Astrocyte (in vitro differentiated cells and primary cell): ENCODE measurements around the gene MCAT. TPM values are rescaled to one million over a fixed set of nuclear protein-coding genes. Genes with fewer than 3 reads are reported as not detected.

Source experiments
- DNase-seq: peaks from one replicate; pipeline ENCODE4 v3.0.0-alpha.2; 2010; ENCODE audit warnings: low read depth
- FAIRE-seq: peaks from 2 replicates; lab custom pipeline; 2011; peaks lifted over from hg19 to GRCh38; lab: Jason Lieb, UNC
- H2AFZ ChIP-seq: 2 replicates; pipeline ENCODE4 v1.6.0; 2012; ENCODE audit warnings: low read depth, low read length, inconsistent platforms
- H3K27ac ChIP-seq: 2 replicates; pipeline ENCODE4 v1.5.1; 2011; ENCODE audit warnings: low read depth, low read length, inconsistent platforms
- H3K27me3 ChIP-seq: 2 replicates; pipeline ENCODE4 v1.6.0; 2011; ENCODE audit warnings: low read length, inconsistent platforms; ENCODE audit not compliant: insufficient read depth
- H3K36me3 ChIP-seq: 2 replicates; pipeline ENCODE4 v1.5.1; 2011; ENCODE audit warnings: low read length, inconsistent platforms; ENCODE audit not compliant: insufficient read depth
- H3K4me1 ChIP-seq: 2 replicates; pipeline ENCODE4 v1.5.1; 2011; ENCODE audit warnings: low read length, inconsistent platforms; ENCODE audit not compliant: insufficient read depth
- H3K4me2 ChIP-seq: 2 replicates; pipeline ENCODE4 v1.6.0; 2012; ENCODE audit warnings: low read length, inconsistent platforms
- H3K4me3 ChIP-seq: 2 replicates; pipeline ENCODE4 v1.5.1; 2011; ENCODE audit warnings: low read depth, mild to moderate bottlenecking, low read length, inconsistent platforms; ENCODE audit not compliant: insufficient read depth
- H3K79me2 ChIP-seq: 2 replicates; pipeline ENCODE4 v1.6.0; 2012; ENCODE audit warnings: mild to moderate bottlenecking, low read length, inconsistent platforms; ENCODE audit not compliant: insufficient read depth
- H3K9ac ChIP-seq: 2 replicates; pipeline ENCODE4 v1.6.0; 2012; ENCODE audit warnings: mild to moderate bottlenecking, low read length, inconsistent platforms
- H3K9me3 ChIP-seq: 2 replicates; pipeline ENCODE4 v1.5.1; 2012; ENCODE audit warnings: low read depth, mild to moderate bottlenecking, low read length, inconsistent platforms; ENCODE audit not compliant: insufficient read depth
- H4K20me1 ChIP-seq: 2 replicates; pipeline ENCODE4 v1.6.0; 2012; ENCODE audit warnings: low read length, inconsistent platforms; ENCODE audit not compliant: insufficient read depth
- H3K27ac Mint-ChIP-seq: one replicate; pipeline ENCODE4 v1.8.0; 2021; ENCODE audit warnings: mild to moderate bottlenecking, mixed read lengths; ENCODE audit not compliant: unreplicated experiment
- H3K27me3 Mint-ChIP-seq: one replicate; pipeline ENCODE4 v1.8.0; 2021; ENCODE audit warnings: low read depth, mixed read lengths; ENCODE audit not compliant: unreplicated experiment
- H3K36me3 Mint-ChIP-seq: one replicate; pipeline ENCODE4 v1.8.0; 2021; ENCODE audit warnings: low read depth, mixed read lengths; ENCODE audit not compliant: unreplicated experiment
- H3K4me1 Mint-ChIP-seq: one replicate; pipeline ENCODE4 v1.8.0; 2021; ENCODE audit warnings: low read depth, mixed read lengths; ENCODE audit not compliant: unreplicated experiment
- H3K4me3 Mint-ChIP-seq: one replicate; pipeline ENCODE4 v1.8.0; 2021; ENCODE audit warnings: mild to moderate bottlenecking, moderate library complexity, mixed read lengths; ENCODE audit not compliant: unreplicated experiment
- H3K9me3 Mint-ChIP-seq: one replicate; pipeline ENCODE4 v1.8.0; 2021; ENCODE audit warnings: mild to moderate bottlenecking, mixed read lengths; ENCODE audit not compliant: unreplicated experiment
- CTCF ChIP-seq: IDR thresholded peaks from 2 replicates; pipeline ENCODE4 v1.5.1; 2011; ENCODE audit warnings: low read depth, mild to moderate bottlenecking, inconsistent platforms, low read length, moderate library complexity; ENCODE audit not compliant: insufficient read depth
- EZH2 ChIP-seq: IDR thresholded peaks from 2 replicates; pipeline ENCODE4 v1.6.1; 2012; ENCODE audit warnings: mild to moderate bottlenecking, low read length, inconsistent platforms; ENCODE audit not compliant: insufficient read depth
- total RNA-seq: library from RNA; stranded (reverse); gene quantifications from 2 replicates; pipeline ENCODE4 v1.2.1, GENCODE V29; 2021

Gene MCAT
- total RNA-seq, 1 donor from 2014 or later, result 15.1 TPM

DNA sequence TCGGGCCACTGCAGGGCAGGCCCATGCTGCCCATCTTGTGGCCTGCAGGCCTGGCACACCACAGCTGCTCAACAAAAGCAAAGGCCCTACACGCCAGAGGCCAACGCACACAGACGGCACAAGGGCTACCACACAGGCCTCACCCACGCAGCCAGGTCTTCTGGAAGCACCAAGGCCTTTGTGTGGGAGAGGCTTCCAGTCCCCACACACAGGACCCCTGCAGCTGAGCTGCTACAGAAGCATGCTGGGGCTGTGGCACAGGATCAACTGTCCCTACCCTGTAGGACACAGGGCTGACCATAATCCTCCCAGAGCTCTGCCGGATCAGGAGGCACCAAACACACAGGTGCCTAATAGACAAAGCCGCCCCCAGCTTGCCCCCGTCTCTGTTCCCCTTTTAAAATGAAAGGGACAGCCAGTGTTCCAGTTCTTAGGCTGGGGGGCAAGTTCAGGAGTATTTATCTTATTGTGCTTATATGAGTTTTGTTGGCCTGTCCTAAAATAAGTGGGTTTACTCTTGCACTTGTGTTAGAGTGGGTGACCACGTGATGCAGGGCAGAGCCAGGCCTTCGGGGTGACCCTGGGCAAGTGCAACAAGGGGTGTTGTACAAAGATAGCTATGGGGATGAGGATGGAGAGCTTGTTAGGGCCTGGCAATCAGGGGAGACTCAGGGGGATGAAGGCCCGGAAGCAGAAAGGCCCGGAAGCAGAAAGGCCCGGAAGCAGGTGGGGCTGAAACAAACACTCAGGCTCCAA is 38.3 kb upstream of the MCAT start:
- no peak overlapping the region for H3K4me3 ChIP-seq
- Mint-ChIP-seq H3K27me3 (no peaks in the 10 kb centered on the region), H3K4me3 (no peak overlapping the region), H3K9me3 (no peaks in the 10 kb centered on the region), H3K4me1 (peaks cover 5% of the 10 kb centered on the region), H3K36me3 (peaks cover 17% of the 10 kb centered on the region), H3K27ac (no peak overlapping the region)
- DNase-seq (no peak), FAIRE-seq (no peak)
- H3K27ac ChIP-seq, result no peak overlapping the region
- no peaks in the 10 kb centered on the region for H3K9me3 ChIP-seq
- no peaks in the 10 kb centered on the region for H3K27me3 ChIP-seq
- peaks cover 47% of the 10 kb centered on the region for H3K79me2 ChIP-seq
- H3K9ac ChIP-seq, result no peak overlapping the region
- H3K4me2 ChIP-seq, result no peak overlapping the region
- peaks cover 24% of the 10 kb centered on the region for H3K4me1 ChIP-seq
- H3K36me3 ChIP-seq, result no peaks in the 10 kb centered on the region
- no peak for TF ChIP-seq EZH2
- TF ChIP-seq CTCF, result no peak
- peaks cover 18% of the 10 kb centered on the region for H4K20me1 ChIP-seq
- no peak overlapping the region for H2AFZ ChIP-seq

DNA sequence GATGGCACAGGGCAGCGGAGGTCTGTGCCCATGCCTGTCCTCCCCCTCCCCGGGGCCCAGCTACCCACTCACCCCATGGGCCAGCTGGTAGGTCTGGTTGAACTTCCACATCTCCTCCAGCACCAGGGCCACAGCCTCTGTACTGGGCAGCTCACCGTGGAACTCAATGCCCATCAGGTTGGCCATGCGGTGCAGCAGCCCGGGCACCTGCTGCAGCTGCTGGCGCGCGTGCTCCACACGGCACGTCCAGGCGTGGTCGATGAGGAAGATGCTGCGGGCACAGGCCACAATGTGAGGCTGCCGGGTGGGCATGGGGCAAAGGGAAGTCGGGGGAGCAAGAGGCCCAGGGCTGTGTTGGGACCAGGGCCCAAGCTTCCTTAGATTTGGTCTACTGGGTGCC is 37.5 kb upstream of the MCAT start:
- H3K27ac ChIP-seq, result no peak overlapping the region
- H3K36me3 Mint-ChIP-seq, result peaks cover 17% of the 10 kb centered on the region
- H3K36me3 ChIP-seq, result no peaks in the 10 kb centered on the region
- TF ChIP-seq CTCF, result no peak
- TF ChIP-seq EZH2, result no peak
- H3K27ac Mint-ChIP-seq, result no peak overlapping the region
- DNase-seq (no peak), FAIRE-seq (no peak)
- H3K4me3 ChIP-seq, result no peak overlapping the region
- H3K9me3 Mint-ChIP-seq, result no peaks in the 10 kb centered on the region
- no peak overlapping the region for H3K4me3 Mint-ChIP-seq
- H3K9me3 ChIP-seq, result no peaks in the 10 kb centered on the region
- peaks cover 39% of the 10 kb centered on the region for H3K79me2 ChIP-seq
- H3K4me2 ChIP-seq, result no peak overlapping the region
- H3K9ac ChIP-seq, result no peak overlapping the region
- H2AFZ ChIP-seq, result no peak overlapping the region
- H3K27me3 Mint-ChIP-seq, result no peaks in the 10 kb centered on the region
- peaks cover 17% of the 10 kb centered on the region for H4K20me1 ChIP-seq
- peaks cover 5% of the 10 kb centered on the region for H3K4me1 Mint-ChIP-seq
- peaks cover 18% of the 10 kb centered on the region for H3K4me1 ChIP-seq
- no peaks in the 10 kb centered on the region for H3K27me3 ChIP-seq

GRCh38 chr22:43179911-43180195 is 36.7 kb upstream of the MCAT start:
- H3K4me2 ChIP-seq, result no peak overlapping the region
- DNase-seq (no peak), FAIRE-seq (no peak)
- no peak overlapping the region for H3K4me3 ChIP-seq
- H2AFZ ChIP-seq, result no peak overlapping the region
- H3K79me2 ChIP-seq, result peaks cover 34% of the 10 kb centered on the region
- H4K20me1 ChIP-seq, result peaks cover 12% of the 10 kb centered on the region
- Mint-ChIP-seq H3K27ac (no peak overlapping the region), H3K4me3 (no peak overlapping the region), H3K27me3 (no peaks in the 10 kb centered on the region), H3K9me3 (no peaks in the 10 kb centered on the region), H3K4me1 (peaks cover 5% of the 10 kb centered on the region), H3K36me3 (peaks cover 17% of the 10 kb centered on the region)
- no peaks in the 10 kb centered on the region for H3K9me3 ChIP-seq
- H3K27ac ChIP-seq, result no peak overlapping the region
- no peaks in the 10 kb centered on the region for H3K27me3 ChIP-seq
- H3K9ac ChIP-seq, result no peak overlapping the region
- peaks cover 13% of the 10 kb centered on the region for H3K4me1 ChIP-seq
- H3K36me3 ChIP-seq, result no peaks in the 10 kb centered on the region
- TF ChIP-seq EZH2 (no peak), CTCF (no peak)
